HG03571 (cell line): ENCODE measurements around the gene CCDC88B.

Experiments
- ATAC-seq: cut with Tn5 transposase; IDR thresholded peaks from one replicate; pipeline ENCODE4 v1.9.1; 2021; ENCODE audit not compliant: unreplicated experiment

Gene CCDC88B

DNA sequence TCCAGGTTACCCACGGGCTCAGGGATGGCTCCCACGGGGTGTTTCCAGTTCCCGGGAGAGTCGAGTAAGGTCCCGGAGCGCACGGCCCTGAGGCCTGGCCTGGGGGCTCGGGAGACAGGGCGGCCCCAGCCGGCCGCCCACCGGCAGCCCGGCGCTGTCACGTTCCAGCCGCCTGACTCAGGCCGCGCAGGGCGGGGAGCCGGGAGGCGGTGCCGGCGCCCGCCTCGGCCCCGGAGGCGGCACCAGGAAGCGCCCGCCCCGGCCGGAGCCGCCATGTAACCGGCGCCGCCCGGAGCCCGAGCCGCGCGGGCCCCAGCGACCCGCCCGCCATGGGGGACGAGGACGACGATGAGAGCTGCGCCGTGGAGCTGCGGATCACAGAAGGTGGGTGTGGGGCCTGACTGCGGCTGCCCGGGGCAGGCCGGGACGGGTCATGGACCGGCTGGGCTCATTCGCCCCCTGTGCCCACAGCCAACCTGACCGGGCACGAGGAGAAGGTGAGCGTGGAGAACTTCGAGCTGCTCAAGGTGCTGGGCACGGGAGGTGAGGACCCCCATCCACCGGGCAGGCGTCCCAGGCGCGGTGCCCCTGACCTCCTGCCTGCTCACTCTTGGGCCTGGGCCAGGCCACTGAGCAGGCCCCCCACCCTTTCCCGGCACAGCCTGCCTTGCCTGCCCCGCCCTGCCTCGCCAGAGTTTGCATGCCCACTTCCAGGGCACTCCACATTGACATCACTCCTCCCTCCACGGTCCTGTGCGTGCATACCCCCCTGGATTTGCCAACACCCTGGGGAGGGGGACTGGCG, 19.1 kb downstream of the CCDC88B start, which contains the start of gene RPS6KA4:
Gene RPS6KA4 (plus strand): TSS at position 256 of the 805 bp plus-strand sequence. CDS start 74 bp downstream, at position 330.
- ATAC-seq = no peak

DNA sequence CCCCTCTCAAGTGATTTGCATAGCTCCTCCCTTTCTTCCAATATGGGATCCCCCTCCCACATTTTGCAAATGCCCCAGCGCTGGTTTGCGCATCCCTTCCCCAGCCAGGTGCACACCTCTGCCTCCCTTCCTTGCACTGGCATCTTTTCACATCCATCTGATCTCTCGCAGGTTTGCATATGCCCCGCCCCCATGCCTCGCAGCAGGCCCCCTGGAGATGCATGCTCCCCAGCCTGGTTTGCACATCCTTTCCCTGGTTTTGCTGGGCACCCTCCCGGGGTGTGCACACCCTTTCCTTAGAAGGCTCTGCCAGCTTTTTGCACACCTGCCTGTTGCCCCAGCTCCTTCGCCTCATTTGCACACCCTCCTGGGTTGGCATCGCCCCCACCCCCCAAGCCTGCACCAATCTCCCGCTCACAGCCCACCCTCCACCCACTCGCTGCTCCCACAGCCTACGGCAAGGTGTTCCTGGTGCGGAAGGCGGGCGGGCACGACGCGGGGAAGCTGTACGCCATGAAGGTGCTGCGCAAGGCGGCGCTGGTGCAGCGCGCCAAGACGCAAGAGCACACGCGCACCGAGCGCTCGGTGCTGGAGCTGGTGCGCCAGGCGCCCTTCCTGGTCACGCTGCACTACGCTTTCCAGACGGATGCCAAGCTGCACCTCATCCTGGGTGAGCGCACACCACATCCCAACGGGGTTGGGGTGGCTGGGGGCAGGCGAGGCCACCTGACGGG, 19.9 kb downstream of the CCDC88B start:
- no peak for ATAC-seq

DNA sequence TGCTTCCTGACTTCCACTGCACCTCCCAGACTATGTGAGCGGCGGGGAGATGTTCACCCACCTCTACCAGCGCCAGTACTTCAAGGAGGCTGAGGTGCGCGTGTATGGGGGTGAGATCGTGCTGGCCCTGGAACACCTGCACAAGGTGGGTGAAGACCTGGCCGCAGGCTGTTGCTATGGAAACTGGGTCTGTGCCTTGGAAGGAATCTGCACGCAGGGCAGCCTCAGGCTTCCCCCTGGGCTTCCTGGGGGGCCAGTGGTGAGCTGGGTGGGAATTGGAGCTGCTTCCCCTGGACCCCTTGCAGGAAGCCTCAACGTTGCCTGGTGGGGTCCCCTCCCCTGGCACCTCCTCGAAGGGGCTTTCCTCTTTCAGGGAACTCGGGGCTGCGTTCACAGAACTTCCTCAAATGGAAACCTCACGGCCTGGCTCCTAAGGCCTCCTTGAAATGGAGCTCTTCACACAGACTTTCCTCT, 20.5 kb downstream of the CCDC88B start:
- no peak for ATAC-seq

DNA sequence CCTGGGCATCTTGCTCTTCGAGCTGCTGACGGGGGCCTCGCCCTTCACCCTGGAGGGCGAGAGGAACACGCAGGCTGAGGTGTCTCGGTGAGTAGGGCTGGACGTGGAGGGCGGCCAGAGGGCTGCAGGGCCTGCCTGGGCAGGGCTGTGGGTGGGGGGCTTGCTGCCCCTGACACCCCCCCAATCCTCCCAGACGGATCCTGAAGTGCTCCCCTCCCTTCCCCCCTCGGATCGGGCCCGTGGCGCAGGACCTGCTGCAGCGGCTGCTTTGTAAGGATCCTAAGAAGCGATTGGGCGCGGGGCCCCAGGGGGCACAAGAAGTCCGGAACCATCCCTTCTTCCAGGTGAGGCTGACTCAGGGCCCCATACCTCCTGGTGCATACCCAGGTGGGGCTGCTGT, 21.7 kb downstream of the CCDC88B start:
- ATAC-seq = no peak

DNA sequence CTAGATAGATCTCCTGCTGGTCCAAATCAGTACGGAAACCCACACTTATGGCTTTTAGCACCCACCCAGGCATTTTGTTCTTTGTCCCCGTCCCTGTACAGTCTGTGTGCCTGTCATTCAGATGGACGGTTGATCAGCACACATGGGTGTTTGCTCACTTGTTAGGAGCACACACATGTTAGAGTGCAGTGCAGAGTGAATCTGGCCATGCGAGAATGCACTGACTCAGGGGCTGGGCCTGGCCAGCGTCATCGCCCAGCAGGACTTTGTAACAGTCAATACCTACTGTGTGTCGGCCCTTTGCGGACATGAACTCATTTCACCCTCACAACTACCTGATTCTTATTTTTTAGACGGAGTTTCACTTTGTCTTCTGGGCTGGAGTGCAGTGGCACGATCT, 22.3 kb downstream of the CCDC88B start:
- no peak for ATAC-seq

DNA sequence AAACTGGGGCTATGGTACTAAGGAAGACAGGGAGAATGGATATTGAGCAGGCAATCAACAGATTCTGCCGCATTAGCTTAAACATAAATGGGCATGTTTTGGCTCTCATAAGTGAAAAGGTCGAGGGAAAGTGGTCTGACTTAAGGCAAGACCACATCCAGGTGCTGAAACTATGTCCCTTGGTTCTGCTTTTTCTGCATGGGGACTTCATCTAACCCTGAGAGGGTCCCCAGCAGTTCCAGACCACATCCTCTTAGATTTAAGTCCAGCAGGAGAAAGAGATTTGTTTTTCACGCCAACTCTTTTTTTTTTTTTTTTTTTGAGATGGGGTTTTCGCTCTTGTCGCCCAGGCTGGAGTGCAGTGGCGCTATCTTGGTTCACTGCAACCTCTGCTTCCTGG, 24.4 kb downstream of the CCDC88B start:
- no peak for ATAC-seq

DNA sequence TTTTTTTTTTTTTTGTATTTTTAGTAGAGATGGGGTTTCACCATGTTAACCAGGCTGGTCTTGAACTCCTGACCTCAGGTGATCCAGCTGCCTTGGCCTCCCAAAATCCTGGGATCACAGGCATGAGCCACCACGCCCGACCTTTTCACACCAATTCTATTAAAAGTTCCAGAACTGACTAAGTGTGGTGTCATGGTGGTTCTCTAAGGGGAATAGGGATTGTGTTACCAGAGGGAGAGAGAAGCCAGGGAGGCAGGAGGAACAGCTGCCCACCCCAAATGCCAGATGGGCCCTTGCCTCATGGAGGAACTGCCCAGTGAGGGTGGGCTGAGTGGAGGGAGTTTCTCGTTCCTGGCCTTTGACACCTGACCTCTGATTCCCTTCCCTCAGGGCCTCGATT, 24.9 kb downstream of the CCDC88B start:
- no peak for ATAC-seq

DNA sequence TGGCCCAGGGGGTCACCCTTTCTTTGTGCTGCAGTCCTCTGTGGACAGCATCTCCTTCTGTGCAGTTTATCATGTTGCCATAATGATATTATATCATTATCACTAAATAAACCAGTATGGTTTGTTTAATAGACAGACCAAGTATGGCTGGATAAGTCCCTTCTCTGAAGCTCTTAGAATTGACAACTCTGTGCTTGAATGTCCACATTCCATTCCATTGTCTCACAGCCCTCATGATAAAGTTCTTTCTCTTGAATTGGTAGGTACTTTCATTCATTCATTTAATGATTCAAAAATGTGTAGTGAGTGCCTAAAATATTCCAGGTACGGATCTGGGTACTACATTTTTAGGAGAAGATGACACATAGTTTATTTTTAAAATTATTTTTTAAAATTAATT, 26.7 kb downstream of the CCDC88B start:
- ATAC-seq = no peak

DNA sequence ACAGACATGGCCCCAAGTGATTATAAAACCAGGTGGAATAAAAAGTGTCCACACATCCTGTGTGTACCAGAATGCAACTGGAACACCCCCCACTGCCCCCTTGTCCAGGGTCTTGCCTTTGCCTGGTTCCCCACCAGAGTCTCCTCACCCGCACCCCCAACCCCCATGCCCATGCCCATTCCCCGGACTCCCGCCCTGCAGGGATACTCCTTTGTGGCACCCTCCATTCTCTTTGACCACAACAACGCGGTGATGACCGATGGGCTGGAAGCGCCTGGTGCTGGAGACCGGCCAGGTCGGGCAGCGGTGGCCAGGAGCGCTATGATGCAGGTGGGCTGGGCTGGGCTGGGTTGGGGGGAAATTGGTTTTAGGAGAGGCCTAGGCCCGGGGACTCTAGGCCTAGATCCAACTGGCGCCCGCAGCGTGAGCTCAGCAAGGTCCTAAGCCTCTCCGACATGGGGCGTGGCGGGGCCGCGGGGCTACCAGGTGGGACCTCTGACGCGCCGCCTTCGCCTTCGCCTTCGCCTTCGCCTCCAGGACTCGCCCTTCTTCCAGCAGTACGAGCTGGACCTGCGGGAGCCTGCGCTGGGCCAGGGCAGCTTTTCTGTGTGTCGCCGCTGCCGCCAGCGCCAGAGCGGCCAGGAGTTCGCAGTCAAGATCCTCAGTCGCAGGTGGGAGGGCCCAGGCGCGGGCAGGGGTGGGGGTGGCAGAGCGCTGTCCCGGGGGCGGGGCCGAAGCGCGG, 28.1 kb downstream of the CCDC88B start:
- no peak for ATAC-seq

DNA sequence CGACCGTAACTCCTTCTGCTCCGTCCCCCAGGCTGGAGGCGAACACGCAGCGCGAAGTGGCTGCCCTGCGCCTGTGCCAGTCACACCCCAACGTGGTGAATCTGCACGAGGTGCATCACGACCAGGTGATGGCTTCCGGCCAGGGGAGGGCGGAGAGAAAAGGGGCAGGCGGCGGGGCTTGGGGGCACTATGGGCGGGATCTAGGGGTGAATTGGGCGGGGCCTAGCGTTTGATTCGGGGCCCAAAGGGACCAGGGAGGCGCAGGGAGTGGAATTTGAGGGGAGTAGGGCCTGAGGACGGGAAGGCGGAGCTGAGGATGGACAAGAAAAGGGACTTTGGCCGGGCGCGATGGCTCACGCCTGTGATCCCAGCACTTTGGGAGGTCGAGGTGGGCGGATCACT, 28.7 kb downstream of the CCDC88B start:
- no peak for ATAC-seq

DNA sequence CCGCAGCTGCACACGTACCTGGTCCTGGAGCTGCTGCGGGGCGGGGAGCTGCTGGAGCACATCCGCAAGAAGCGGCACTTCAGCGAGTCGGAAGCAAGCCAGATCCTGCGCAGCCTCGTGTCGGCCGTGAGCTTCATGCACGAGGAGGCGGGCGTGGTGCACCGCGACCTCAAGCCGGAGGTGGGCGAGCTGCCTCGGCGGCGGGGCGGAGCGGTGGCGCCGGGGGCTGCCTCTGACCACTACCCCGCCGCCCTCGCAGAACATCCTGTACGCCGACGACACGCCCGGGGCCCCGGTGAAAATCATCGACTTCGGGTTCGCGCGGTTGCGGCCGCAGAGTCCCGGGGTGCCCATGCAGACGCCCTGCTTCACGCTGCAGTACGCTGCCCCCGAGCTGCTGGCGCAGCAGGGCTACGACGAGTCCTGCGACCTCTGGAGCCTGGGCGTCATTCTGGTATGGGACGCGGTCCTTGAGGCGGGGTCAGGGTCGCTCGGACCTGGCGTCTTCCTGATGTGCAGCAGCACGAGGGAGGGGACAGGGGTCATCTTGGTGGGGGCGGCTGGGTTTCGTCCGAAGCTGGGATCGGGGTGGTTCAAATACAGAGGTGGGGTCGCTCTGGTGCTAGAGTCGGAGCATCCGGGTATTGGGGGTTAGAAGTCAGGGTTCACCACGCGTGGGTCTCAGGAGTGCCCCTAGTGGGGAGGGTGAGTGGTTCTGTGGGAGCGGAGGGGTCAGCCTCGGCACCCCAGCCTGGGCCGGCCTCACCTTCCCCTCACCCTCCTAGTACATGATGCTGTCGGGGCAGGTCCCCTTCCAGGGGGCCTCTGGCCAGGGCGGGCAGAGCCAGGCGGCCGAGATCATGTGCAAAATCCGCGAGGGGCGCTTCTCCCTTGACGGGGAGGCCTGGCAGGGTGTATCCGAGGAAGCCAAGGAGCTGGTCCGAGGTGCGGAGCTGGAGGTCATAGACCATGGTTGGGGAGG, 29.7 kb downstream of the CCDC88B start:
- ATAC-seq = no peak

DNA sequence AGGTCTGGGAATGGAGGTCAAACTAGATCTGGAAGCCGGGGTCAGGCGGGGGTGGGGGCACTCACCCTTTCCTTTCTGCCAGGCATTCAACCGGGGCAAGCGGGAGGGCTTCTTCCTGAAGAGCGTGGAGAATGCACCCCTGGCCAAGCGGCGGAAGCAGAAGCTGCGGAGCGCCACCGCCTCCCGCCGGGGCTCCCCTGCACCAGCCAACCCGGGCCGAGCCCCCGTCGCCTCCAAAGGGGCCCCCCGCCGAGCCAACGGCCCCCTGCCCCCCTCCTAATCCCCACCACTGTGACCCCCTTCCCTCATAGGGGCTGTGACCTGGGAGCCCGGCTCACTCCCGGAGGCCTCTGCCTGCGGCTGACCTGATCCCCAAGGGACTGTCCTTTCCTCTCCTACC, 31.2 kb downstream of the CCDC88B start:
- ATAC-seq = no peak

DNA sequence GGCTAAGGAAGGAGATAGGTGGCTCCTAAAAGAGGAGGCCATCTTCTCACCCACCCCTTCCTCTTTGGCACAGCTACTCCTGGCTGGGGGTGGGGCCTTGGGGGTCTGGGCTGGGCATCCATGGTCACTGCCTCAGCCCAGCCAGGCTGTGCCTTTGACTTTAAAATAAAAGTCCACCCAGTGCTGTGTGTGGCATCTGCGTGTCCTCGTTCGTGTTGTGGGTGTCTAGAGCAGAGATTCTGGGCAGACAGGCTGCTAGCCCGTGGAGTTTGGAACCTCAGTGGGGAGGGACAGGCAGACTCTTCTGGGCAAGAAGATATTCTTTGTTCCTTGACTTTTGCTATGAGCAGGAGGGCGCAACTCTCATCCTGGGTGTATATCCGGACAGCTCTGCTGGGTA, 32.0 kb downstream of the CCDC88B start:
- no peak for ATAC-seq

DNA sequence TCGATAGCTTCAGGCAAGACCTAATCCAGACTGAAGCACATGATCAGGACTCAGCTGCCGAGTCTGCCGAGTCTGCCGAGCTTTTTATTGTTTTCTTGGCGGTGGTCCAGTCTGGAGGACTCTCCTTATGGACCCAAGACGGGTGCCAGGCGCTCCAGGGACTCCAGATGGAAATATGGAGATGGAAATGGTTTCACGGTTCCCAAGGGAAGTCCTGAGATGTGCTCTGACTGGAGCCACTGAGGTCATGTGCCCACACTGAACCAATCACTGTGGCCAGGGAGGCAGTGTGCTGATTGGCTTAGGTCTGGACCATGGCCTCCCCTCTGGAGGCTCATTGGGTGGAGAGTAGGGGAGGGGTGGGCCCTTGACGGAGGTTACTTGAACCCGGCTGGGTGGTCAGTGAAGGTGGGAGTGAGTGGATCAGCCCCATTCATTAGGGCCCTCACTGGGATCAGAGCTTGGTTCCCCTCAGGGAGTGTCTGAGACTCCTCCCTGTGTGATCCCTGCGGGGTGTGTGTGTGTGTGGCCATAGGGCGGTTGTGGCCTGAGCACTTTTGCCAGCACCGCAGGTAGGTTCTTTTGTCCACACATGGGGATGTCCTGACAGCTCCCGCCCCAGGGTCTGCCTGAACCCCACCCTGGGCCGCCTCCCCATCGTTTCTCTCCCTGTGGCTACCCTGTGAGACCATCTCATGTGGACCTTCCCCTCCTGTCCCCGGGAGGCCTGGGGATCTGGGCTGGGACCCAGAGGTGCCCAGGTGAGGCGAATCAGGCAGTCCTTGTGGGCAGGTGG, 33.0 kb downstream of the CCDC88B start:
- ATAC-seq = no peak

DNA sequence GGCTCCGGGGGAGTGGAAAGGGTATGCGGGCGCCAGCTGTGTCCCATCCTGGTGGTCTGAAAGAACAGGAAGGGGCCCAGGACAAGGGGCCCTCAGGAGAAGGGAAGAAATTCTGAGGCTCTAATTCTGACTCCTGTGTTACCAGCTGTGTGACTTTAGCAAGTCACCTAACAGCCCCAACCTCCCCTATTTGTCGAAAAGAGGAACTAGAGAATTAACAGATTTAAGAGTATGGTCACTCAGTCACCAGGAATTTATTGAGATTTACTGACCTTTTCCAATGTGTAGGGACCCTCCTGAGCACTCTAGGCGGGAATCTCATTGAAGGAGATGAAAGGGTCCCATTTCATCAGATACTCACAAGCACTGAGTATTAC, 33.6 kb downstream of the CCDC88B start:
- no peak for ATAC-seq

DNA sequence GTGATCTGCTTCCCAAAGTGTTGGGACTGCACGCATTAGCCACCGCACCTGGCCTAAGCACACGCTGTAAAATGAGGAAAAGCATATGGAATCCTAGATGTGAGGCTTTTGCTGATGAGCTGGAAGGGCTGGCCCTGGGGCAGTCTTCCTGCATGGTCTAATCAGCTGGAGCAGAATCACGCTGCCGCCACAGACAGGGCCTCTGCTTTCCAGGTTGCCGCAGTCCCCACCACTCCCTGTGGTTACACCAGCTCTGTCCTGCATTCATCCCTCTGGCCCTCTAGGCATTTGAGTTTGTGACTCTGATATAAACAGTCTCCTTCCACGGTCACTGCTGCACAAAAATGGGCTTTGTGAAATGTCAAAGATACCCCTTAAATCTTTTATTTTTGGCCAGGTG, 36.1 kb downstream of the CCDC88B start:
- ATAC-seq = no peak

DNA sequence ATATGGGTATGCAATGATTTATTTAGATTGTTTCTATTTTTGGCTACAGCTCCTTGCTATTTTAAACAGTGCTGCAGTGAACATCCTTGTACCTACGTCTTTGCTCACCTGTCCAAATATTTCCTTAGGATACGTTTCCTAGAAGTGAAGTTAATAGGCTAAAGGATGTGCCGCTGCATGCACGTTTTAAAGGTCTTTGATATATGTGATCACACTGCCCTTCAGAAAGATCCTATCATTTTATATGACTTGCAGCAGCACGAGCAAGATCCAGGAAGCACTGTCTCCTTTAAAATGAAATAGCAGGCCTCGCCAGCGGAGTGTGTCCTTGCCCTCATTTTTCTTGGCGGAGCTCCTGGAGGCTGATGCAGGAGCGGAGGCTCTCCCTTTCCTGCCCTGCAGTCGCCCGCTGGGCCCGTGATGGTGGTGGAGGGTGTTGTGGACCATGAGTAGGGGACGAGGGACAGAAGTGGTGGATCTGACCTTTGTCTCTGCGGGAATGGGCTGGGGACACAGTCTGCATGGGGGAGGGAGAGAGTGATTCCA, 38.4 kb downstream of the CCDC88B start:
- ATAC-seq = no peak

DNA sequence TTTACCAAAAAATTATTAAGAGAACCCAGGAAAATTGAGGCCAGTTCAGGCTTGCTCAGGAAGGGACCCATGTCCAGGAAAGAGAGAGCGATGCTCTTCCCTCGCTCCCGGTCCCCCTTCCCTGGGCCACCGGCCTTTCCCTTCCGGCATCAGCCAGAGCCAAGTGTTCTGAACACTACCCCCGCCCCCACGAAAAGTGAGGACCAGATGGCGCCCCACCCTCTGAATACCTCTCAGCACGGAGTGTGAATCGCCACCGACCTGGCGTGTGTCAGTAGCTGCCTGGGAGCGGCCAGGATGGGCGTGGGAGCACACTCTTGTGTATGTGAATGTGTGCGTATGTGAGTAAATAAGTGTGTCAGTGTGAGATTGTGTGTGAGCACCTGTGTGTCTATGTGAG, 39.2 kb downstream of the CCDC88B start:
- ATAC-seq = no peak
